ENCODE measurements around the gene TLR7.

GRCh38 chrX:12881914-12882313 lies 15.0 kb downstream of the TLR7 start:
- TF ChIP-seq POLR2AphosphoS5 (IDR thresholded peaks at IDR 0.05; ENCODE audit: low read depth, low read length) (no peak), TAF1 (IDR thresholded peaks at IDR 0.05; ENCODE audit: borderline replicate concordance, insufficient read depth, low read length) (no peak), REST (IDR thresholded peaks at IDR 0.05; ENCODE audit: insufficient read depth in 1 of 2, low read depth in 2 of 2, low read length in 2 of 2) (no peak), SIN3A (IDR thresholded peaks at IDR 0.05; ENCODE audit: borderline replicate concordance, insufficient read depth, low read length) (no peak)

All from PFSK-1 (cell line).